NCI-H748 (cell line): ENCODE data around the gene KRT12.
"Not testable (repeated sequence)": the region's sequence is repeated elsewhere in the genome, so short reads cannot be mapped to it uniquely, and the experiment has no call there.

ENCODE experiments used
- DNase-seq: peaks from one replicate; lab custom pipeline; 2025; ENCODE audit not compliant: unreplicated experiment; lab: John Stamatoyannopoulos, UW

Gene KRT12

DNA sequence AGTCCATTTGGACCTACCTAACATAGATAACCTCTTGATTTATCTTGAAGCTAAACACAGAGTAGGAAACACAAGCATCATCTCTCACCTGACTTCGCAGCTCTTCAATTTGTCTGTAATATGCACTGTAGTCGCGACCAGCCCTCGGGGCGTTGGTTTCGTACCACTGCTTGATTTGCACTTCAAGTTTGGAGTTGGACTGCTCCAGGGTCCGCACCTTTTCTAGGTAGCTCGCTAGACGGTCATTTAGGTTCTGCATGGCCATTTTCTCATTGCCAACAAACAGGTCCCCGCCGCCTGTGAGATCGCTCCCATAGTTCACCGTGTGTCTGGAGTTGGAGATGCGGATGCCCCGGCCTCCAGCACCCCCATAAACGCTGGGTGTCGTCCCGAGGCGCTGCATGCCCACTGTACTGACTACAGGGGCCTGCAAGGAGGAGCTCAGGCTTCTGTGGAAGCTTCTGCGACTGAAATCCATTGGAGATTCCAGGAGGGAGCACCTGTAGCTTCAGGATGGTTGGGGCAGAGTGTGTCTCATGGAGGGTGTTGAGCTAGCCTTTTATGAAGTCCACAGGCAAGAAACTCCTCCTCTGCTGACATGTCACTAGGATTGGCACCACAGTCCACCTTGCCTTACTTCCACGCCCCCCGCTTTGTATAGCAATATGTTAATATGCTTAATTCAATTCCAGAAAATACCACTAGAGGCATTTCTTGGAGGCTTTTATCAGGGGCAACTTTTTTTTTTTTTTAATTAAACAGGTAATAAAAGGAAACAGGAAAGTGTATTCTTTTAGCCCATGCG, 17.9 kb upstream of the KRT12 start, which contains the start of gene KRT20:
TSS of gene KRT20 (minus strand) at position 535 of the 805 bp plus-strand sequence. CDS start at position 478, 57 bp downstream.
- peak; percentile 36 for DNase-seq

DNA sequence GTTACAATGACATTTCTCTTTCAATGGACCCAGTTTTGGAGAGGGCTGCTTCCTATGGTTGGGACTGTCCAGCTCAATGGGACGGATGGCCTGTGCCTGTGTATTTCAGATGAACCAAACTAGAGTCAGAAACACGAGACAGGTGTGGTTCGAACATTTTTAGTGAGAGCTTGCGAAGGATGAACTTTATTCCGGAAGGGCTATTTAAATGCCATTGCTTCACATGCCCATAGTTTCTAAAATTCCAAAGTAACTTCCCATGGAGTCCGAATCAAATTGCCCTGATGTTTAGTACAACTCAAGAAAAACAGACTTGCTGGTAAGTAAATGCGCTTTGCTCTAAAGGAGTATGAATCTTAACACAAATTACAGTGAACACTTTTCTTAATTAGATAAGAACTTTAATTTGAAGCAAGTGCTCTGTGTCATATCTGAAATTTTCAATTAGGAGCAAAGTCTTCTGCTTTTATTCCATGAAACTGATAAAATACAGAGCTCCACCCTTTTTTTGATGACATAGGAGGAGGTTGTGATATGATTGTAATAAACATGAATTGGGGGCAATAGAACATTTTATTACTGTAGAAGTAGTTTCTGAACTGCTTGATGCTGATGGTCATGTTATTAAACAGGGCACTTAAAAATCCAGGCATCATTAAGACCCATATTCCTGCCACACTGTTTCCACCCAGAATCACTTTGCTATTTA, 16.8 kb upstream of the KRT12 start:
- DNase-seq, result no peak

DNA sequence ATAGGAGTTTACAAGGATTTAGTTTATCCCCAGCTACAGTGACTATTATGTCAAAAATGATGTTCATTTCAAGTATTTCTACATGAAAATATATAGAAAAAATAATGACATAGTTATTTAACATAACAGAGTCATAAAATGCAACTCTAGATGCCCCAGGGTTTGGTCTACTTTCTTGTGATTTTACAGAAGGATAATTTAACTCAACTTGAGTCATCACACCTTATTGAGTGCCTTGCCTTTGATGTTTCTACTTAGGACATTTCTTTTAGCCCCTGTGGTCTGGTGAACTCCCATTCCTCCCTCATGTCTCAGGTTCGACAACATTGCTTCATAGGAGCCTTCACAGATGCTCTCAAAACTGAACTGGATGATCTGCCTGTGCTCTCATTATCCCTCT, 16.0 kb upstream of the KRT12 start:
- DNase-seq, result no peak

DNA sequence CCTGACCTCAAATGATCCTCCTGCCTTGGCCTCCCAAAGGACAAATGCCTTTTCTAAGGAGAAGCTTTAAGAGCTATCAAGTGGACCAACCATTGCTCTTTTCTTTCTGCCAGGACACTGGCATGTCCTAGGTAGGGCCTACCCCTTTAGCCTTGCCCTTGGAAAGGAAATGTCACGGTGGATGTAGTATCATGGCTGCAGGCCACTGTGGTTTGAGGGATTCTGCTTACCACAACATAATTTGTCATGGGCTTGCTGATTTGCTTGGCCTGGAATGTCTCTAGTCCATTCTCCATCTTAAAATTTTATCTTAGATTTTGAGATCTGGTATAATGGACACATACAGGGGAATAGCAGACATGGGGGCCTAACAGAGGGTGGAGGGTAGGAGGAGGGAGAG, 12.0 kb upstream of the KRT12 start:
- no peak for DNase-seq

DNA sequence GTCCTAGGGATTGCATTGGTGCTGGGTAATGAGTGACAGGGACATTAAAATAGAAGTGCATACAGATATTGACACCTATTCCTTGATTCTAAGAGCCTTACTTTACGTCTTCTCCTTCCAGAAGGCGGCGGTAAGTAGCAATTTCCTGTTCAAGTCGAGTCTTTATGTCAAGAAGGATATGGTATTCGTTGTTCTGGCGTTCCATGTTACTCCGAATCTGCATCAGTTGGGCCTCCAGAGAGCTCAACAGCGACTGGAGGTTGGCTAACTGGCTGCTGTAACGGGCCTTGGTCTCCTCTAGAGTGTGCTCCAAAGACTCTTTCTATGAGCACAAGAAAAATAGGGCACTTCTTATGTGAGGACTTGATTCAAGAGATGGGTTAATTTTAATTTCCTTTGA, 11.0 kb upstream of the KRT12 start:
- no peak for DNase-seq

DNA sequence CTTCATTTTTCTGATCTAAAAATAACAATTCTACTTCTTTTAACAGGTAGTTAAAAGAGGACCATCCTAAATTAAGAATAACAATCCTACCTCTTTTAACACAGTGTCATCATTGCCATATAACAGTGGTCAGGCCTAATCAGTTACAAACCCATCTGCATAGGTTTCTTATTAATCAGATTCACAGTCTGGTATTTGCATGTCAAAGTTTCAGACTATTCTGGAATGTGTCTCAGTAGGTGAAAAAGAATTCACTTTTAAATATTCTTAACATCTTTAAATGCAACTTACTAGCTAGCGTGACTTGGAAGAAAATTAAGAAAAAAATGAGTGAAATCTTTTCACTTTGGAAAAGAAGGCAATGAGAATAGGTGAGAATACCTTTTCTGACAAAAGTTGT, 6.8 kb upstream of the KRT12 start:
- no peak for DNase-seq

DNA sequence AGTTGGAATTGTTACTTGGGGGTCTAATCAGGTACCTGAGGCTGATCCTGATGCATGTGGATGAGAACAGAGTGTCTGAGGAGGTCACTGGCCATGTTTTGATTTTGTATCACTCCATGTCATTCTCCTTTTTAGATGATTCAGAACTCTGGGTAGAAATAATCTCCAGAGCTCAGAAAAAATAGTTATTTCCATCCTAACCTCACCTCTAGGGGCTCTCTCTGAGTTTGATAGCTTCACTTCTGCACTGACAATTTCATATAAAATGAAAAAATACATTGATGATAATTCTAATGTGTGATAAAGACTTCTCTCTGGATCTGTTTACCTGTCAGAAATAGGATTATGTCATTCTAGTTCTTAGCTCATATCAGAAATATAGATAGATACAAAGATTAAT, 6.2 kb upstream of the KRT12 start:
- no peak for DNase-seq

DNA sequence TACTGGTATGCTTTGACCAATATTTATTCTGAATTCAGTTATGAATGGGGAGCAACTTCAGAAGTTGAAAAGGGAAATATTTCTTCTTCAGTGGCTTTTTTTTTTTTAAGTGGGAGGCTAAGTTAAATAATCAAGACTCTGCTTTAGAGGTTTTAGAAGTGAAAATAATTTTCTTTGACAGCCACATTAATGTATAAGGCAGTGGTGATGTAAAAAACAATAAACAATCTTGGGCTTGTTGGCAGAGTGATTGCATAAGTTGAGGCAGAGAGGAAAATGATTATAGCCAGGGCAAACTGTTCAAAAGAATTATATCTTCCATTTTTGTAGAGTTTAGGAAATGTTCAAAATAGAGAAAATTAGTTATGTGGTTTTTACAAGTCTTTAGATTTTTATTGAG, 5.4 kb upstream of the KRT12 start:
- no peak for DNase-seq

DNA sequence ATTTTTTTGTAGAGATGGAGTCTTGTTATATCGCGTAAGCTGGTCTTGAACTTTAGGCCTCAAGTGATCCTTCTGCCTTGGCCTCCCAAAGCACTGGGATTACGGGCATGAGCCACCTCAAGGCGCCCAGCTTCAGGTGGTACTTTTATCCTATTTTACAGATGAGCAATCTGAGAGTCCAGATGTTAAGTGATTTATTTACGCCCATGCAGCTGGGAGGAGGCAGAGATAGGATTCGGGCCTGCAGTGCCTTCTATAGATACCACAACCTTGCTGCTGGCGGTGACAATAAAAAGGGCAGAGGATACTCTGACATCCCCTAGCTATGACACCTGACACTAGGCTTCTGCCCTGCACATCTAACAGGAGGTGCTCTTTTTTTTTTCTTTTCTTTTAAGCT, 4.3 kb upstream of the KRT12 start:
- no peak for DNase-seq

DNA sequence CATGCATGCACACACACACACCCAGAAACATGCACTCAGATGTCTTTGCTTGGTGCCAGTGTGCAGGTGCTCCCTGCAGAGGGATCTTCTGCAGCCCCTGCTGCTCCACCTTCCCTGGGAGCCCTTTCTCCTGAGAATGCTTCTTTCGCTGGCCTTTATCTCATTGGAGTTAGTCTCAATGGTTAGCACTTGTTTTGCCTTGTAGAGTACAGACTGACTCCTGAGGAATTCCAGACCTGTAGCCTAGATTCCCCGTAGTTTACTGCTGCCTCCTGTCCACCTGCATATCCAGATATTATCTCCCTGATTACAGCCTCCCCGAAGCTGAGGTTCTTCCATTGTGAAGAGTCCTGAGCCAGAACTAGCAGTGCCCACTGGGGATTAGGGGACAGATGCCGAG, 3.1 kb upstream of the KRT12 start:
- DNase-seq, result no peak

DNA sequence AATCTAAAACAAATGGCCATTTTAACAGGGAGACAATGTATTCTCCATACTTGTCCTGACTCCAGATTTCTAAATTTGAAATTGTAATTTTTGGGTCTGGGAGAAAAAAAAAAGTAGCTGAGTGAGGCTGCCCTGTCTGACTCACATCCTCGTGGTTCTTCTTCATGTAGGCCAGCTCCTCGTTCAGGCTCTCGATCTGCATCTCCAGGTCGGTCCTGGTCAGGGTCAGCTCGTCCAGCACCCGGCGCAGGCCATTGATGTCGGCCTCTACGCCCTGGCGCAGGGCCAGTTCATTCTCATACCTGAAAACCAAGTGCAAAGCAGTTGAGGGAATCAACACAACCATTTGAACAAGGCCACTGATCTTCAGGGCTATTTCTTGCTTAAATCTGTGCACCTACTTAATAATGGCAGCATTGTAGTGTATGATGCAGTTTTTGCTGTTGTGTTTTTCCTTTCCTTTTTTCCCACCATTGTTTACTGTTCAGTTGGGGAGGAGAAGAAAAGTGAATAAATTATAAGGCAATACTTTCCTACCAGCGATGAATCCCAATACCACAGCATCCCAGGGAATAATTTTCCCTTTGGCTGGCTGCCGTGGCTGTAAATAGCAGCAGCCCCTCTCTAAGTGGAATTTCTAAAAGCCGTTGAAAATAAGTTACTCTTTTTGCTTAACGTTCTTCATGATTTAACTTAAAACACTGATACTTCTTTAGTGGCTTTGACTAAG, 2.2 kb downstream of the KRT12 start:
- DNase-seq, result no peak

DNA sequence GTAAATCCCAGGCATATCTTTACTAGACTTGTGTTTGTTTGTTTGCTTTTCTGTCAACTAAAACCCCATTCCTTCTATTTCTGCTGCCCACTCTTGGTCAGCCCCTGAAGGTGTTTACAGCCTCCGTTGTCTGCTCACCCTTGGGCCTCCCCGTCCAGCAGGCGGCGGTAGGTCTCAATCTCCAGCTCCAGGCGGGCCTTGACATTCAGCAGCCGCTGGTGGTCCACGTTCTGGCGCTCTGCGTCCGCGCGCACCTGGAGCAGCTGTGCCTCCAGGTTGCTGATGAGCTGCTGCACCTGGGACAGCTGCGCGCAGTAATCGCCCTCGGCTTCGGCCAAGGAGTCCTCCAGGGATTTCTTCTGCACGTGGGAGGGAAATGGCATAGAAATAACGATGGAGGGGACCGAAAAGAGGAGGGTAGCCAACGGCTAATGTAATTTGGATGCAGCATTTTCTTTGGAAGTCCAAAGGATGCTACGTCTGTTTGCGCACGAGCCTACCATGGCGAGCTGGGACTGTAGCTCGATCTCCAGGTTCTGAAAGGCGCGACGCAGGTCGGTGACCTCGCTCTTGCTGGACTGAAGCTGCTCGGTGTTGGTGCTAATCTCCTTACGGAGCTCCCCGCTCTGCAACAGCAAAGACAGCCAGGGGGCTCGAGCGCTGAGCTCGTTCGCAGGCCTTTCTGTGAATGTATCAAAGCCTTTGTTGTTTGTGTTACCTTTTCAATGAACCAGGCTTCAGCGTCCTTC, 3.9 kb downstream of the KRT12 start:
- DNase-seq, result peak; percentile 17

DNA sequence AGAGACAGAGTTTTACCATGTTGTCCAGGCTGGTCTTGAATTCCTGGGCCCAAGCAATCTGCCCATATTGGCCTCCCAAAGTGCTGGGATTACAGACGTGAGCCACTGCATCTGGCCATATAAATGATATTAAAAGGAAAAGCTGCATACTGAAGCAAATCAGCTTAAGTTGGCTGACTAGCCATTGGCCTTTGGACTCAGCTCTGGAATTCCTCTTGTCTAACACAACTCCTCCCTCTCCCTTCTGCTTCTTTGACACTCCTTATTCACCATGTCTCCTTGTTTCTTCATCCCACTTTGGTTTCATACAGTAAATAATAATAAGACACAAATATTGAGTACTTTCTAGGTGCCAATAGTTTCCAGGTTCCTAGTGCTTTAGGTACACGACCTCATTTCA, 7.5 kb downstream of the KRT12 start:
- no peak for DNase-seq

DNA sequence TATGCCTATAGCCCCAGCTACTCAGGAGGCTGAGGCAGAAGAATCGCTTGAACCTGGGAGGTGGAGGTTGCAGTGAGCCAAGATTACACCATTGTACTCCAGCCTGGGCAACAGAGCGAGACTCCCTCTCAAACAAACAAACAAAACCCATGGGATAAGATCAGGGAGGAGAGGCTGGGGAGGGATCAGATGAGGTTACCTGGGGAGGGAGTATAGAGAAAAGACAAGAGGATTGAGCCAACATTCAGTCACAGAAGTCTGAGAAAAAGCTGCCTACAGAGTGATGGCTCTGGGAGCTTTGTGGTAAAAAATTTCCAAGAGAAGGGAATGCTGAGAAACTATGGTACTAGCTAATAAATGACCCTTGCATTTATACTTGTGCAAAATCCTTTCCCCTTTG, 8.4 kb downstream of the KRT12 start:
- not testable (repeated sequence) for DNase-seq

DNA sequence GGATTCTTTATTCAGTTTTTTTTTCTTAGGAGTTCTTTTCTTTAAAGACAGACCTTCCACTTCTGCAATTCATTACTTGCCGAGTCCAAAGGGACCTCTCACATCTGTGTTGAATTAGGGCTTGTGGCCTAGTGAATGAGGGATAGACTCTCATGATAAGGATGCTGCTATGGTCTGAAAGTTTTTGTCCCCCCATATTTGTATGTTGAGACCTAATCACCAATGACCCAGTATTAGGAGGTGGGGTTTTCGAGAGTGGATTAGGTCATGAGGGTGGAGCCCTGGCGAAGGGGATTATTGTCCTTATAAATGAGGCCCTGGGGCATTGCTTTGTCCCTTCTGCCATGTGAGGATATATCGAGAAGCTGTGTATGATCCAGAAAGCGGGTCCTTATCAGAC, 9.5 kb downstream of the KRT12 start:
- DNase-seq, result peak; percentile 12

DNA sequence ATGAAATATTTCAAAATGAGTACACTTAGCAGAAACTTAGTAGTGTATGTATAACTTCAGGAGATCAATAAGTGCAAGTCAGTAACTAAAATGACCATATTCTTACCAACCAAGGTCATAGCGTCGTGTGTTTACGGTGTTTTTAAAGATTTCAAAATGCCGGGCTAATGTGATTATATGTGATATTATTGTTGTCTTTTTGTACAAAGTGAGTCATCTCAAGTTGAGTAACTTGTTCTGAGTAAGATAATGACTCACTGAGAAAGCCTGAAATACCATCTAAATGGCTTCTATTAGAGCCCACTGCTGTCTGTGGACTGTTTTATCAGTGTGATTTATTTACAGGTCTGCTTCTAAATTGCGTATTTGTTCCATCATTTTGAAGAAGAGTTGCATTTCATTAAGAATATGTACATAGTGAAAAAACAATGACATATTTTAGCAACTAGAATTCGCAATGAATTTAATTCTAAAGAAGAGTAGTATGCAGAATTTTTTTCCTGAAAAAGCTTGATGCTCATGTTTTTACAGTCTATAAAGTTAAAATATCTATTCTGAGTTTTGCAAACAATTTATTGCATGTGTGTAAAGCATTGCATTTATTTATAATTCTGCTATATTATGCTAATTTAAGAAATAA, 12.7 kb downstream of the KRT12 start:
- DNase-seq, result no peak

DNA sequence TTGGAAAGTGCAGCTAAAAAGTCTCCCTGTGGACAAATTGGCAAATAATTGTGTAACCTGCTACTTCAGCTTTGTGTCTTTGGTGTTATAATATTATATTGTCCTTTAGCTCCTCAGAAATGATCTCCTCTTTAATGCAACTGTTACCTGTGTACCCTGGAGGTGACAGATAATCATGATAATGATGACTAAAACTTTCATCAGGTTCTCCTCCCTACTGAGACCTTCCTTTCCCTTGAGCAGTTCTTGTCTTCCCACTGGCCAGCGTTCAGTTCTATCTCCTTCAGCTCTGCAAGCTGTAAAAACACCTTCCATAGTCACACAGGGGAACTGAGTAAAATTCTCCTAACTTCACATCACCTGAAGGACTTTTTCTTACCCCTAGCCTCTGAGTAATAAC, 14.7 kb downstream of the KRT12 start:
- DNase-seq, result no peak

DNA sequence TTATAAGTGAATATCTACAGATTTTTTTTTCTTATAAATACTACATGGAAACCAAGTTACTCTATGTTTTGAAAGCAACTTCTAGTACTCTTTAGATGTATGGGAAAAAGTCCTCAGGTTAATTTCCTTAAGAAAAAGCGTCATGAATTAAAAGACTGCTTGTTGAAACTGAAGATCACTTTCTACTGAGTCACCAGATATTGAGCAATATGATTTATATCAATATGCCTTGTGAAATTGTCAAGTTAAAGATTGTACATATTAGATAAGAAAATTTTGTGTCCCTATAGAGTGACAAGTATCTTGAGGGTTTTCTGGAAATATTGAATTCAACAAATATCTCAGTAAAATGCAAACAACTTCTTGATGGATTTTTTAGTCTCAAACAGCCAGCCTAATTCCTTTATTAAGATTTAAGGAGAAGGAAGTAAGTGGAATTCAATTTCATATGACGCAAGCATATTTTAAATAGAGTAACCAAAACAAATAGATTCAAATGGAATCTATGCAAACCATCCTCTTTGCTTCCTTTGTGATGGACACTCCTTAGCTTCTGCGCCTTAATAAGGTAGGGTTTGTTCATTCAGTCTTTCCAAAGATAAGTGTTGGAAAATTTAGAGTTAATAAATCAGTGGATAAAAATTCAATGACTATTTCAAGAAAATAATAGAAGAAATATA, 16.6 kb downstream of the KRT12 start:
- no peak for DNase-seq

DNA sequence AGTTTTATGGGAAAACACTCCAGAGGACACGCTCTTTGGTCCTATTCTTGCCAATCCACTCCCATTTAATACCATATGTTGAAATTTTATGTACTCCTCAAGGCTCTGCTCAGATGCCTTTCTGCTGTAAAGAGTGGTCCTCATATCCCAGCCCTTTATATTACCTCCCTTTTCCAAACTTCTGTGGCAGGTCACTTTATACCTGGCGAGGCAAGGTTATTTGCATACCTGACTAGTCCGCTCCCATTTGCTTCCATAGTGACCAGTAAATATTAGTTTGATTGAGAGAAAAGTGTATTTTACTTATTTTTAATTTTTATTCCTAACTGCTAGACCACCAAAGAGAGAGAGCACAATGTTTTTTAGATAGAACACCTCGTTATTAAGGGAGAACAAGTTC, 17.3 kb downstream of the KRT12 start:
- DNase-seq, result no peak

DNA sequence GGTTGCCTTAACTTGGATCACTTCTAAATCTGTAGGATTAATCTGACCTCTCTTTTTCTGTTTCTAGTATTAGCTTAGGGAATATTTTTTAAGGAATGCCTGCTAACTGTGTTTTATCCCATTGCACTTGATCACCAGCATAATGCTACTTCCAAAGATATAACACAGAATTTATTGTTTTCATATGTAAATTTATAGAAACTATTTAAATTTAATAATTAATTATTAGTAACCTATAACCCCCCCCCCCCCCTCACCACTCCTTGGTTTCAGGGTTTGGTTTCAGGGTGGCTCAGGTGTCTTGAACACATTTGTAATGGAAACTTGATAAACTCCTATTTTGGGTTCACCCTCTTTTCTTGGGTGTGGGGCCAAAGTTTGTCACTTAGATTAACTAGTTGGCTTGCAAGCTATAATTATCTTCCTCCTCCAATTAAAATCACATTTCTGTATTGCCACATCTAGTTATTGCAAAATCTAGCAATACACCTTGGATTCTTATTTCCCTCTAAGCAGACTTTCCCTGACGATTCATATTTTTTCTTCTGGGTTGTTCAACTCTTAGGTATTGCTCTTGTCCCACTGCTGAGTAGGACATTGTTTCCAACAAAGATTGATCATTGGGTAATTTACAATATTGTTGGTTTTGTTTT, 18.3 kb downstream of the KRT12 start:
- DNase-seq, result no peak
